HepG2 (cell line): ENCODE results near the gene TUBA4B. TPM values are rescaled to one million over a fixed set of nuclear protein-coding genes. Genes with fewer than 3 reads are reported as not detected.

Experiments used
- CC2D1A ChIP-seq: sonication (generic); formaldehyde crosslinking; IDR thresholded peaks from 2 replicates; pipeline ENCODE4 v1.8.1; 2023; ENCODE audit warnings: mild to moderate bottlenecking, missing genetic modification reagents
- ELF1 ChIP-seq: sonication (generic); formaldehyde crosslinking; IDR thresholded peaks from 2 replicates; pipeline ENCODE4 v1.4.0; 2020; ENCODE audit warnings: missing genetic modification reagents
- HNRNPK ChIP-seq: fragments of 200-400 bp; formaldehyde crosslinking; IDR thresholded peaks from 2 replicates; pipeline ENCODE4 v1.6.1; 2018; ENCODE audit warnings: low read length, low read depth, moderate library complexity, mild to moderate bottlenecking; ENCODE audit not compliant: poor library complexity, severe bottlenecking
- LCORL ChIP-seq, 2 experiments: fragments of 450-650 bp in 1 of 2; sonication (generic) in 1 of 2; formaldehyde crosslinking in 1 of 2; IDR thresholded peaks; 2 replicates each; pipeline versions ENCODE4 v1.5.0 to v1.6.1; 2017 to 2020; ENCODE audit warnings: antibody characterized with exemption in 1 of 2, missing genetic modification reagents in 1 of 2
- MEIS2 ChIP-seq: sonication (generic); formaldehyde crosslinking; IDR thresholded peaks from 2 replicates; pipeline ENCODE4 v1.9.0; 2021; ENCODE audit warnings: mild to moderate bottlenecking, missing genetic modification reagents
- STAT5B ChIP-seq: sonication (generic); formaldehyde crosslinking; IDR thresholded peaks from 2 replicates; pipeline ENCODE4 v1.4.0; 2020; ENCODE audit warnings: missing genetic modification reagents
- TAF15 ChIP-seq: fragments of 200-400 bp; formaldehyde crosslinking; IDR thresholded peaks from one replicate; pipeline ENCODE4 v1.6.1; 2018; ENCODE audit warnings: mild to moderate bottlenecking, low read depth, low read length; ENCODE audit not compliant: poor library complexity, severe bottlenecking
- TCF7 ChIP-seq: sonication (generic); IDR thresholded peaks from 2 replicates; pipeline ENCODE4 v1.6.1; 2016; ENCODE audit warnings: antibody characterized with exemption, low read depth
- ZKSCAN1 ChIP-seq: fragments of 150-350 bp; IDR thresholded peaks from 2 replicates; pipeline ENCODE4 v1.6.1; 2014; ENCODE audit warnings: low read length
- ZNF256 ChIP-seq: sonication (generic); formaldehyde crosslinking; conservative IDR thresholded peaks from 2 replicates; pipeline ENCODE4 v1.4.0; 2020; ENCODE audit warnings: missing genetic modification reagents
- ZNF44 ChIP-seq: sonication (generic); formaldehyde crosslinking; IDR thresholded peaks from 2 replicates; pipeline ENCODE4 v1.5.1; 2020; ENCODE audit warnings: mild to moderate bottlenecking, missing genetic modification reagents
- ZNF496 ChIP-seq: sonication (generic); formaldehyde crosslinking; IDR thresholded peaks from 2 replicates; pipeline ENCODE4 v1.8.1; 2023; ENCODE audit warnings: mild to moderate bottlenecking, moderate library complexity, missing genetic modification reagents; ENCODE audit not compliant: insufficient replicate concordance
- ZNF614 ChIP-seq: IDR thresholded peaks from 2 replicates; pipeline ENCODE4 v1.6.1; 2018; ENCODE audit warnings: missing biosample characterization, missing genetic modification reagents, inconsistent platforms, borderline replicate concordance
- ZNF772 ChIP-seq: sonication (generic); formaldehyde crosslinking; IDR thresholded peaks from 2 replicates; pipeline ENCODE4 v1.5.0; 2020; ENCODE audit warnings: mild to moderate bottlenecking, missing genetic modification reagents
- ZSCAN25 ChIP-seq: sonication (generic); formaldehyde crosslinking; IDR thresholded peaks from 2 replicates; pipeline ENCODE4 v1.8.0; 2022; ENCODE audit warnings: mild to moderate bottlenecking, missing genetic modification reagents
- polyA plus RNA-seq, 8 experiments: library from polyadenylated mRNA; depleted of rRNA in 3 of 8; stranded (reverse) in 7 of 8; unstranded in 1 of 8; fragments of >200 nt; fragmentation: Illumina TruSeq in 4 of 8; extraction: Trizol in 4 of 8; gene quantifications; 2 replicates each; pipeline versions ENCODE4 v1.2.1 to v1.2.3, GENCODE V29; 2011 to 2016; ENCODE audit warnings: low read depth in 4 of 8, missing spikeins in 1 of 8, mixed read lengths in 1 of 8; ENCODE audit not compliant: insufficient read depth in 1 of 8
- total RNA-seq, 5 experiments: library from RNA; depleted of rRNA; stranded (reverse); fragments of >200 nt; fragmentation: Illumina TruSeq; extraction: Trizol; gene quantifications; 2 replicates each; pipeline ENCODE4 v1.2.3, GENCODE V29; 2016; ENCODE audit warnings: low read depth in 1 of 5
- TF ChIP-seq, protein P1 (sequence below): sonication (generic); formaldehyde crosslinking; IDR thresholded peaks from 2 replicates; pipeline ENCODE4 v1.4.0; 2020; ENCODE audit warnings: missing genetic modification reagents
- TF ChIP-seq, protein P2 (sequence below): sonication (generic); formaldehyde crosslinking; IDR thresholded peaks from 2 replicates; pipeline ENCODE4 v1.8.1; 2023; ENCODE audit warnings: missing genetic modification reagents, mild to moderate bottlenecking, borderline replicate concordance
- TF ChIP-seq, protein P3 (sequence below): sonication (generic); formaldehyde crosslinking; IDR thresholded peaks from 2 replicates; pipeline ENCODE4 v1.5.0; 2020; ENCODE audit warnings: mild to moderate bottlenecking, missing genetic modification reagents, moderate library complexity
- TF ChIP-seq, protein P4 (sequence below): sonication (generic); formaldehyde crosslinking; IDR thresholded peaks from 2 replicates; pipeline ENCODE4 v1.5.0; 2020; ENCODE audit warnings: missing genetic modification reagents, mild to moderate bottlenecking, borderline replicate concordance
- TF ChIP-seq, protein P5 (sequence below): conservative IDR thresholded peaks from 2 replicates; pipeline ENCODE4 v1.6.1; 2018; ENCODE audit warnings: missing genetic modification reagents
- TF ChIP-seq, protein P6 (sequence below): sonication (generic); formaldehyde crosslinking; IDR thresholded peaks from 2 replicates; pipeline ENCODE4 v1.8.1; 2023; ENCODE audit warnings: mild to moderate bottlenecking, missing genetic modification reagents

Gene TUBA4B
- total and polyA plus RNA-seq, 2 of the 13 experiments (the other 11 are each of a cell fraction or from before 2014, with no cell fraction given): 0.18 to 0.22 TPM

DNA sequence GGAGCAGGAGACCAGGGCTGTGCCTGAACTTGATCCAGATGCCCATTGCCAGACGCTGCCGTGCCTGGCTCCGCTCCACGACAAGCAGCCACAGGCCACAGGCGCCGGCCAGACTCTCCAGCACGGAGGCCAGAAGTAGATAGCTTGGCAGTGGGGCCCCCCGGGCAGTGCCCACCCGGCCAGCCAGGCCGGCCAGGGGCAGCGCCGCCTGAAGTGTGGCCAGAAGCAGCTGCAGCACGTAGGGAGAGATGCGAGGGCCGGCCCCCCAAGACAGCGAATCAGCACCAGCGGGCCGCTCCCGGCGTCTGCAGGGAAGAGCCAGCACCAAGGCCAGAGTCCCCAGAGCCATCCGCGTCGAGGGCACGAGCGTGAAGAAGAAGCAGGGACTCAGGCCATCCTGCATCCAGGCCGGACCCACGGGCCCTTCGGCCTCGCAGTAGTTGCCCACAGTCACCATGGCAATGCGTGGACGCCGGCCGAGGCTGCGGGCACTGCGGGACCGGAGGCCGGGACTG, 34.8 kb upstream of the TUBA4B start (continued):
- TF ChIP-seq TAF15 (no peak), ZNF614 (CRISPR knock-in tag) (no peak; the same call in 1 of the 2 replicates), TCF7 (no peak), ZNF772 (CRISPR knock-in tag) (no peak), ZNF256 (CRISPR knock-in tag) (peak; percentile 59; the same call in 1 of the 2 replicates), CC2D1A (CRISPR knock-in tag) (no peak), HNRNPK (no peak), STAT5B (CRISPR knock-in tag) (no peak; the same call in 1 of the 2 replicates), ZNF496 (CRISPR knock-in tag) (no peak), ZNF44 (no peak), LCORL (IDR thresholded peaks at IDR 0.05) (no peak), LCORL (CRISPR knock-in tag; IDR thresholded peaks at IDR 0.05) (no peak), MEIS2 (CRISPR knock-in tag) (no peak), ZKSCAN1 (no peak), ELF1 (CRISPR knock-in tag) (no peak), ZSCAN25 (CRISPR knock-in tag) (0 out of 2 replicates have a peak, but pooled peaks have one; percentile 17)
- TF ChIP-seq, protein P1, sequence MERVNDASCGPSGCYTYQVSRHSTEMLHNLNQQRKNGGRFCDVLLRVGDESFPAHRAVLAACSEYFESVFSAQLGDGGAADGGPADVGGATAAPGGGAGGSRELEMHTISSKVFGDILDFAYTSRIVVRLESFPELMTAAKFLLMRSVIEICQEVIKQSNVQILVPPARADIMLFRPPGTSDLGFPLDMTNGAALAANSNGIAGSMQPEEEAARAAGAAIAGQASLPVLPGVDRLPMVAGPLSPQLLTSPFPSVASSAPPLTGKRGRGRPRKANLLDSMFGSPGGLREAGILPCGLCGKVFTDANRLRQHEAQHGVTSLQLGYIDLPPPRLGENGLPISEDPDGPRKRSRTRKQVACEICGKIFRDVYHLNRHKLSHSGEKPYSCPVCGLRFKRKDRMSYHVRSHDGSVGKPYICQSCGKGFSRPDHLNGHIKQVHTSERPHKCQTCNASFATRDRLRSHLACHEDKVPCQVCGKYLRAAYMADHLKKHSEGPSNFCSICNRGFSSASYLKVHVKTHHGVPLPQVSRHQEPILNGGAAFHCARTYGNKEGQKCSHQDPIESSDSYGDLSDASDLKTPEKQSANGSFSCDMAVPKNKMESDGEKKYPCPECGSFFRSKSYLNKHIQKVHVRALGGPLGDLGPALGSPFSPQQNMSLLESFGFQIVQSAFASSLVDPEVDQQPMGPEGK (CRISPR knock-in tag): no peak
- TF ChIP-seq, protein P2, sequence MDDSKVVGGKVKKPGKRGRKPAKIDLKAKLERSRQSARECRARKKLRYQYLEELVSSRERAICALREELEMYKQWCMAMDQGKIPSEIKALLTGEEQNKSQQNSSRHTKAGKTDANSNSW (CRISPR knock-in tag): no peak
- TF ChIP-seq, protein P3, sequence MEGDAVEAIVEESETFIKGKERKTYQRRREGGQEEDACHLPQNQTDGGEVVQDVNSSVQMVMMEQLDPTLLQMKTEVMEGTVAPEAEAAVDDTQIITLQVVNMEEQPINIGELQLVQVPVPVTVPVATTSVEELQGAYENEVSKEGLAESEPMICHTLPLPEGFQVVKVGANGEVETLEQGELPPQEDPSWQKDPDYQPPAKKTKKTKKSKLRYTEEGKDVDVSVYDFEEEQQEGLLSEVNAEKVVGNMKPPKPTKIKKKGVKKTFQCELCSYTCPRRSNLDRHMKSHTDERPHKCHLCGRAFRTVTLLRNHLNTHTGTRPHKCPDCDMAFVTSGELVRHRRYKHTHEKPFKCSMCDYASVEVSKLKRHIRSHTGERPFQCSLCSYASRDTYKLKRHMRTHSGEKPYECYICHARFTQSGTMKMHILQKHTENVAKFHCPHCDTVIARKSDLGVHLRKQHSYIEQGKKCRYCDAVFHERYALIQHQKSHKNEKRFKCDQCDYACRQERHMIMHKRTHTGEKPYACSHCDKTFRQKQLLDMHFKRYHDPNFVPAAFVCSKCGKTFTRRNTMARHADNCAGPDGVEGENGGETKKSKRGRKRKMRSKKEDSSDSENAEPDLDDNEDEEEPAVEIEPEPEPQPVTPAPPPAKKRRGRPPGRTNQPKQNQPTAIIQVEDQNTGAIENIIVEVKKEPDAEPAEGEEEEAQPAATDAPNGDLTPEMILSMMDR (CRISPR knock-in tag): no peak
- TF ChIP-seq, protein P4, sequence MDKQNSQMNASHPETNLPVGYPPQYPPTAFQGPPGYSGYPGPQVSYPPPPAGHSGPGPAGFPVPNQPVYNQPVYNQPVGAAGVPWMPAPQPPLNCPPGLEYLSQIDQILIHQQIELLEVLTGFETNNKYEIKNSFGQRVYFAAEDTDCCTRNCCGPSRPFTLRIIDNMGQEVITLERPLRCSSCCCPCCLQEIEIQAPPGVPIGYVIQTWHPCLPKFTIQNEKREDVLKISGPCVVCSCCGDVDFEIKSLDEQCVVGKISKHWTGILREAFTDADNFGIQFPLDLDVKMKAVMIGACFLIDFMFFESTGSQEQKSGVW (CRISPR knock-in tag): peak; percentile 55
- TF ChIP-seq, protein P5, sequence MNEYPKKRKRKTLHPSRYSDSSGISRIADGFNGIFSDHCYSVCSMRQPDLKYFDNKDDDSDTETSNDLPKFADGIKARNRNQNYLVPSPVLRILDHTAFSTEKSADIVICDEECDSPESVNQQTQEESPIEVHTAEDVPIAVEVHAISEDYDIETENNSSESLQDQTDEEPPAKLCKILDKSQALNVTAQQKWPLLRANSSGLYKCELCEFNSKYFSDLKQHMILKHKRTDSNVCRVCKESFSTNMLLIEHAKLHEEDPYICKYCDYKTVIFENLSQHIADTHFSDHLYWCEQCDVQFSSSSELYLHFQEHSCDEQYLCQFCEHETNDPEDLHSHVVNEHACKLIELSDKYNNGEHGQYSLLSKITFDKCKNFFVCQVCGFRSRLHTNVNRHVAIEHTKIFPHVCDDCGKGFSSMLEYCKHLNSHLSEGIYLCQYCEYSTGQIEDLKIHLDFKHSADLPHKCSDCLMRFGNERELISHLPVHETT (CRISPR knock-in tag): no peak
- TF ChIP-seq, protein P6, sequence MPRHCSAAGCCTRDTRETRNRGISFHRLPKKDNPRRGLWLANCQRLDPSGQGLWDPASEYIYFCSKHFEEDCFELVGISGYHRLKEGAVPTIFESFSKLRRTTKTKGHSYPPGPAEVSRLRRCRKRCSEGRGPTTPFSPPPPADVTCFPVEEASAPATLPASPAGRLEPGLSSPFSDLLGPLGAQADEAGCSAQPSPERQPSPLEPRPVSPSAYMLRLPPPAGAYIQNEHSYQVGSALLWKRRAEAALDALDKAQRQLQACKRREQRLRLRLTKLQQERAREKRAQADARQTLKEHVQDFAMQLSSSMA (CRISPR knock-in tag): 0 out of 2 replicates have a peak, but pooled peaks have one; percentile 16
